Measurements from ENCODE around the gene TANGO2. TPM values are rescaled to one million over a fixed set of nuclear protein-coding genes. Genes with fewer than 3 reads are reported as not detected.

TANGO2 gene
- total and polyA plus RNA-seq, 2 of the 8 experiments (the other 6 are each of a cell fraction or from before 2014, with no cell fraction given): 10.1 to 18.4 TPM

GRCh38 chr22:20065896-20066616 is 45.1 kb downstream of the TANGO2 start (continued):
- TF ChIP-seq NANOG (IDR thresholded peaks at IDR 0.05; ENCODE audit: insufficient read depth, low read depth, low read length, poor library complexity, severe bottlenecking): no peak
- TF ChIP-seq TCF12 (IDR thresholded peaks at IDR 0.05; ENCODE audit: low read depth, low read length): no peak
- TF ChIP-seq E2F6 (IDR thresholded peaks at IDR 0.05): no peak

Data from H1 (cell line).